Ectodermal cell (in vitro differentiated cells): ENCODE results near the gene C10orf90.

Source experiments
- H3K27ac ChIP-seq: 2 replicates; pipeline ENCODE4 v1.7.0; 2013; ENCODE audit warnings: mild to moderate bottlenecking, low read depth, low read length; ENCODE audit not compliant: insufficient read depth, poor library complexity, severe bottlenecking
- H3K27me3 ChIP-seq: 2 replicates; pipeline ENCODE4 v1.7.0; 2013; ENCODE audit warnings: mild to moderate bottlenecking, low read length; ENCODE audit not compliant: insufficient read depth, control insufficient read depth, poor library complexity, severe bottlenecking
- H3K36me3 ChIP-seq: one replicate; pipeline ENCODE4 v1.7.0; 2013; ENCODE audit warnings: low read length; ENCODE audit not compliant: control insufficient read depth, insufficient read depth
- H3K4me1 ChIP-seq: one replicate; pipeline ENCODE4 v1.7.0; 2013; ENCODE audit warnings: low read length; ENCODE audit not compliant: control insufficient read depth, insufficient read depth
- H3K4me3 ChIP-seq: 2 replicates; pipeline ENCODE4 v1.7.0; 2013; ENCODE audit warnings: low read depth, low read length, control low read depth; ENCODE audit not compliant: insufficient read depth
- H3K9me3 ChIP-seq: 2 replicates; pipeline ENCODE4 v1.7.0; 2013; ENCODE audit warnings: mild to moderate bottlenecking, low read length, moderate library complexity; ENCODE audit not compliant: control insufficient read depth
- WGBS, 2 experiments: methylation state at CpG; one replicate each; pipeline ENCODE4 v1.1.7; 2013; ENCODE audit warnings: missing lambda C conversion rate in 2 of 2; 5-methylcytosine and 5-hydroxymethylcytosine counted together

C10orf90 gene

GRCh38 chr10:126663328-126663727 lies 7.2 kb downstream of the C10orf90 start:
- Histone ChIP-seq H3K36me3 (no peaks in the 10 kb centered on the region), H3K27me3 (no peaks in the 10 kb centered on the region), H3K27ac (no peak overlapping the region), H3K9me3 (no peaks in the 10 kb centered on the region), H3K4me3 (no peak overlapping the region), H3K4me1 (no peaks in the 10 kb centered on the region)
- WGBS, 2 experiments: 91 to 92% methylated on average over 9 of the region's 9 CpGs

- 94 to 96% methylated on average over 4 of the region's 4 CpGs for WGBS, 2 experiments
- Histone ChIP-seq H3K4me1 (no peaks in the 10 kb centered on the region), H3K4me3 (no peak overlapping the region), H3K36me3 (no peaks in the 10 kb centered on the region), H3K27me3 (no peaks in the 10 kb centered on the region), H3K9me3 (no peaks in the 10 kb centered on the region), H3K27ac (no peak overlapping the region)
Observed at GRCh38 chr10:126661841-126662515, 8.5 kb downstream of the C10orf90 start.

- Histone ChIP-seq H3K36me3 (no peaks in the 10 kb centered on the region), H3K27me3 (no peaks in the 10 kb centered on the region), H3K27ac (no peak overlapping the region), H3K4me1 (no peaks in the 10 kb centered on the region), H3K9me3 (no peaks in the 10 kb centered on the region), H3K4me3 (no peak overlapping the region)
- 80 to 100% methylated on average over 1 of the region's 1 CpG for WGBS, 2 experiments
Observed at GRCh38 chr10:126661356-126661755, 9.1 kb downstream of the C10orf90 start.

GRCh38 chr10:126659750-126660149 lies 10.7 kb downstream of the C10orf90 start:
- WGBS, 2 experiments: 92 to 94% methylated on average over 4 of the region's 4 CpGs
- Histone ChIP-seq H3K4me1 (no peaks in the 10 kb centered on the region), H3K27me3 (no peaks in the 10 kb centered on the region), H3K9me3 (no peaks in the 10 kb centered on the region), H3K36me3 (no peaks in the 10 kb centered on the region), H3K4me3 (no peak overlapping the region), H3K27ac (no peak overlapping the region)

- Histone ChIP-seq H3K27ac (no peak overlapping the region), H3K9me3 (no peaks in the 10 kb centered on the region), H3K27me3 (no peaks in the 10 kb centered on the region), H3K4me3 (no peak overlapping the region), H3K4me1 (no peaks in the 10 kb centered on the region), H3K36me3 (no peaks in the 10 kb centered on the region)
- 91 to 92% methylated on average over 4 of the region's 4 CpGs for WGBS, 2 experiments
Observed at GRCh38 chr10:126658928-126659327, 11.6 kb downstream of the C10orf90 start.

- no peak overlapping the region for H3K4me3 ChIP-seq
- H3K27me3 ChIP-seq: no peaks in the 10 kb centered on the region
- H3K4me1 ChIP-seq: no peaks in the 10 kb centered on the region
- no peak overlapping the region for H3K27ac ChIP-seq
- H3K36me3 ChIP-seq: no peaks in the 10 kb centered on the region
- WGBS, 2 experiments: 97 to 100% methylated on average over 2 of the region's 2 CpGs
- H3K9me3 ChIP-seq: no peaks in the 10 kb centered on the region
Observed at GRCh38 chr10:126654579-126654978, 15.9 kb downstream of the C10orf90 start.

- Histone ChIP-seq H3K9me3 (no peaks in the 10 kb centered on the region), H3K4me1 (no peaks in the 10 kb centered on the region), H3K4me3 (no peak overlapping the region), H3K27me3 (no peaks in the 10 kb centered on the region), H3K36me3 (no peaks in the 10 kb centered on the region), H3K27ac (no peak overlapping the region)
- WGBS, 2 experiments: 96 to 97% methylated on average over 3 of the region's 3 CpGs
Observed at GRCh38 chr10:126651467-126651866, 19.0 kb downstream of the C10orf90 start.

GRCh38 chr10:126650161-126650560 lies 20.3 kb downstream of the C10orf90 start:
- no peak overlapping the region for H3K27ac ChIP-seq
- H3K36me3 ChIP-seq: no peaks in the 10 kb centered on the region
- 91 to 93% methylated on average over 7 of the region's 7 CpGs for WGBS, 2 experiments
- no peaks in the 10 kb centered on the region for H3K4me1 ChIP-seq
- no peaks in the 10 kb centered on the region for H3K9me3 ChIP-seq
- H3K4me3 ChIP-seq: no peak overlapping the region
- no peaks in the 10 kb centered on the region for H3K27me3 ChIP-seq

- whole genome bisulfite sequencing, 2 experiments: 93 to 97% methylated on average over 5 of the region's 5 CpGs
- no peaks in the 10 kb centered on the region for H3K9me3 ChIP-seq
- H3K4me1 ChIP-seq: no peaks in the 10 kb centered on the region
- H3K27me3 ChIP-seq: no peaks in the 10 kb centered on the region
- no peak overlapping the region for H3K27ac ChIP-seq
- no peaks in the 10 kb centered on the region for H3K36me3 ChIP-seq
- no peak overlapping the region for H3K4me3 ChIP-seq
Observed at GRCh38 chr10:126647116-126647515, 23.4 kb downstream of the C10orf90 start.

- Histone ChIP-seq H3K27ac (no peak overlapping the region), H3K4me3 (no peak overlapping the region), H3K9me3 (no peaks in the 10 kb centered on the region), H3K27me3 (no peaks in the 10 kb centered on the region), H3K36me3 (no peaks in the 10 kb centered on the region), H3K4me1 (no peaks in the 10 kb centered on the region)
- WGBS, 2 experiments: 82 to 94% methylated on average over 2 to 4 of the region's 4 CpGs
Observed at GRCh38 chr10:126646110-126646509, 24.4 kb downstream of the C10orf90 start.

- Histone ChIP-seq H3K4me1 (no peaks in the 10 kb centered on the region), H3K27ac (no peak overlapping the region), H3K27me3 (no peaks in the 10 kb centered on the region), H3K36me3 (no peaks in the 10 kb centered on the region), H3K4me3 (no peak overlapping the region), H3K9me3 (no peaks in the 10 kb centered on the region)
- 93 to 94% methylated on average over 3 of the region's 3 CpGs for WGBS, 2 experiments
Observed at GRCh38 chr10:126640401-126640800, 30.1 kb downstream of the C10orf90 start.
